LNCaP clone FGC (cell line): ENCODE data around the gene COMMD1.

Experiments
- DNase-seq: peaks from one replicate; pipeline ENCODE4 v3.0.0-alpha.2; 2011; ENCODE audit warnings: low read depth
- H3K4me3 ChIP-seq: 2 replicates; pipeline ENCODE4 v1.5.1; 2011; ENCODE audit warnings: mild to moderate bottlenecking, low read depth, low read length, control low read depth
- TF ChIP-seq, protein P1 (sequence below): IDR thresholded peaks from 2 replicates; pipeline ENCODE4 v1.5.1; 2012; ENCODE audit warnings: mild to moderate bottlenecking; ENCODE audit not compliant: control insufficient read depth, insufficient read depth; ENCODE audit errors: extremely low read depth

The COMMD1 gene

DNA sequence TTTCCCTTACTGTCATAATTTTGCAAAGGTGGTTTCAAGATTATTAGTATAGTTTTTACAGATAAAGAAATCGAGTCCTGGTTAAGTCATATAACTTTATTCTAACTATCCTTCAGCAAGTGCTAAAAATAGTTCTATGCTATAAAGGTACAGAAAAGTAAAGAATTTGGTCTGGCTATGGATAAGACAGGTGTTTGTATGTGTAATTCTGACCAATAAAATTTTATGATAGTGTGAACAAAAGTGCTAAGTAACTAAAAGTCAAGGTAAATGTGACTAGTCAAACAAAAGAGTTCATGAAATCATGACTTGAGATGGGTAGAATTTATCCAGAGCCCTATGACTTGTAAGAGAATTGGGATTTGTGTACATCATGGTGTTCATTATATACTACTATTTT, 140.7 kb downstream of the COMMD1 start:
- TF ChIP-seq, protein P1, sequence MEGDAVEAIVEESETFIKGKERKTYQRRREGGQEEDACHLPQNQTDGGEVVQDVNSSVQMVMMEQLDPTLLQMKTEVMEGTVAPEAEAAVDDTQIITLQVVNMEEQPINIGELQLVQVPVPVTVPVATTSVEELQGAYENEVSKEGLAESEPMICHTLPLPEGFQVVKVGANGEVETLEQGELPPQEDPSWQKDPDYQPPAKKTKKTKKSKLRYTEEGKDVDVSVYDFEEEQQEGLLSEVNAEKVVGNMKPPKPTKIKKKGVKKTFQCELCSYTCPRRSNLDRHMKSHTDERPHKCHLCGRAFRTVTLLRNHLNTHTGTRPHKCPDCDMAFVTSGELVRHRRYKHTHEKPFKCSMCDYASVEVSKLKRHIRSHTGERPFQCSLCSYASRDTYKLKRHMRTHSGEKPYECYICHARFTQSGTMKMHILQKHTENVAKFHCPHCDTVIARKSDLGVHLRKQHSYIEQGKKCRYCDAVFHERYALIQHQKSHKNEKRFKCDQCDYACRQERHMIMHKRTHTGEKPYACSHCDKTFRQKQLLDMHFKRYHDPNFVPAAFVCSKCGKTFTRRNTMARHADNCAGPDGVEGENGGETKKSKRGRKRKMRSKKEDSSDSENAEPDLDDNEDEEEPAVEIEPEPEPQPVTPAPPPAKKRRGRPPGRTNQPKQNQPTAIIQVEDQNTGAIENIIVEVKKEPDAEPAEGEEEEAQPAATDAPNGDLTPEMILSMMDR: no peak
- no peak overlapping the region for H3K4me3 ChIP-seq
- DNase-seq: no peak

DNA sequence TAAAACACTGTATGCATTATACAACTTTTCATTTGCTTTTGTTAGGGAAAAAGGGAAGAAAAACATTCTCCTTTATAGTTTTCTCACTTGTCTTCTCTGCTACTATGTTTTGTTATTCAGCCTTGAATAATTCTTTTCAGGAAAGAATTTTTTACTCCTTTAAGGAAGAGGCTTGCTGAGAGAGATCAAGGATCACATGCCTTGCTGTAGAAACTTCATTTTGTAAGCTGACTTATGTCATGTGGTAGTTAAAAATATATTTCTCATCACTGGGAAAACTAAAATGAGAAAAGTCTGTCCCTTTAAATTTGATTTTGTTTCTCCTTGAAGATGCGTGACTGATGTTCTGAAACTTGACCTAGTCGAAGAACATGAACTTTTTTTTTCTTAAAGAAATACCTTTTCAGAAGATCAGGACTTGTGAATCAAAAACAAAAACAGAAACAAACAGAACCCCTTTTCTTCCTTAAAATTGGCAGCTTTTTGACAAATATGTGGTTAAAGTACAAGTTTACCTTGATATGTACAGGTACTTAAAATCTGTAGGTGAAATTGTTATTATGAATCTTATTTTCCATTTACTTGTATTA, 145.1 kb downstream of the COMMD1 start:
- no peak for DNase-seq
- TF ChIP-seq, protein P1: no peak
- no peak overlapping the region for H3K4me3 ChIP-seq

DNA sequence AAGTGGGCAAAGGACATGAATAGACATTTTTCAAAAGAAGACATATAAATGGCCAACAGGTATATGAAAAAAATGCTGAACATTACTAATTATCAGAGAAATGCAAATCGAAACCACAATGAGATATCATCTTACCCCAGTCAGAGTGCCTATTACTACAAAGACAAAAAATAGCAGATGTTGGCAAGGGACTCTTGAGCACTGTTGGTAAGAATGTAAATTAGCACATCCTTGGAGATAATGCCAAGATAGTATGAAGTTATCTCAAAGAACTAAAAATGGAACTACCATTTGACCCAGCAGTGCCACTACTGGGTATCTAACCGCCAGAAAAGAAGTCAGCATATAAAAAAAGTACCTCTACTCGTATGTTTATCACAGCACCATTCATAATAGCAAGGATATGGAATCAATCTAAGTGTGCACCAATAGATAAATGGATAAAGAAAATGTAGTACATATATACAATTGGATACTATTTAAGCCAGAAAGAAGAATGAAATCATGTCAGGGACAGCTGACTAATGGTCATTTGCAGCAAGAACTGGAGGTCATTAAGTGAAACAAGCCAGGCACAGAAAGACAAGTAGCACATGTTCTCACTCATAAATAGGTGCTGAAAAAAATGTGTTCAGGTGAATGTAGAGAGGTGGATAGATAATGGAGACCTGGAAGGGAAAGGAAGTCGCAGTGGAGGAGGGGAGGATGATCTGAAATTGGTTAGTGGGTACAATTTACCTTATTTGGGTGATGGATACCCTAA, 148.7 kb downstream of the COMMD1 start:
- TF ChIP-seq, protein P1: no peak

DNA sequence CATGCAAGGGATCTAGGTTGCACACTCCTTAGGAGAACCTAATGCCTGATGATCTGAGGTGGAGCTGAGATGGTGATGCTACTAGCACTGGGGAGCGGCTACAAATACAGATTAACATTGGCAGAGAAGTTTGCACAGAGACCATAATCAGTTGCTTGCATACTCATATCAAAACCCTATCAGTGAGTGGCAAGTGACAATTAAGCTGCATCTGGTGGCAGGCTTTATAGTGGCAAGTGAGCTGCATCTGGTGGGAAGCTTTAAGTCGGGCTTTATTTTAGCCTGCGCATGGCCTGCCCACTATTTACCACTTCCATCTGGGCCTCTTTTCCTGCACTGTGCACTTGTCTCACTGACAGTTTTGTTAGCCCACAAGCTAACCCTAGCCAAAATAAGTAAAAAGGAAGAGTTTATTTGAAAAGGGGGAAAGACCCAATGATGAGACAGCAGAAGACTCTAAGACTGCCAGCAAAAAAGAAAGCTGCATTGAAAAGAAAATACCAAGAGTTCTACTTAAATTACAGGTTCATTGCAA, 149.5 kb downstream of the COMMD1 start:
- DNase-seq: no peak
- no peak overlapping the region for H3K4me3 ChIP-seq
- TF ChIP-seq, protein P1: no peak

More for the DNA sequence above, 148.7 kb downstream of the COMMD1 start:
- DNase-seq: no peak
- H3K4me3 ChIP-seq: no peak overlapping the region

DNA sequence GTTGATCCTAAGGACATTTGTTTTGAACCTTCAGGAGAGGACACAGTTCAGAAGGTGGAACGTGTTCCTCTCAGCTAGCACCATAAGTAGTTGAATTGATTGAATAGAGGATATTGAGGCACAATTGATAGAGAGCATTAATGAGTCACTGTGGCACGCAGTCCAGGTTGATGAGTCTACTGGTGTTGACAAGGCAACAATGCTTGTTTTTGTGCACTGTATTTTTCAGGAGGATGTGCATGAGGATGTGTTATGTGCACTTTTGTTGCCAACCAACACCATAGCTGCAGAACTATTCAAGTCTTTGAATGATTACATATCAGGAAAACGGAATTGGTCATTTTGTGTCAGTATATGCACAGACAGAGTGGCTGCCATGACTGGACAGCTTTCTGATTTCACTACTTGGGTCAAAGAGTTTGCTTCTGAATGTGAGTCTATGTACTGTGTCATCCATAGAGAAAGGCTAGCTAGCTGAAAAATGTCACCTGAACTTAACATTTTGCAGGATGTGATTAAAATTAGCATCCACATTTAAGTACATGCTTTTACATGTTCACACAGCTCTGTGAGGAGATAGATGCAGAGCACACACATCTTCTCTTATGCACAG, 150.4 kb downstream of the COMMD1 start:
- no peak for DNase-seq
- no peak overlapping the region for H3K4me3 ChIP-seq
- TF ChIP-seq, protein P1: no peak

DNA sequence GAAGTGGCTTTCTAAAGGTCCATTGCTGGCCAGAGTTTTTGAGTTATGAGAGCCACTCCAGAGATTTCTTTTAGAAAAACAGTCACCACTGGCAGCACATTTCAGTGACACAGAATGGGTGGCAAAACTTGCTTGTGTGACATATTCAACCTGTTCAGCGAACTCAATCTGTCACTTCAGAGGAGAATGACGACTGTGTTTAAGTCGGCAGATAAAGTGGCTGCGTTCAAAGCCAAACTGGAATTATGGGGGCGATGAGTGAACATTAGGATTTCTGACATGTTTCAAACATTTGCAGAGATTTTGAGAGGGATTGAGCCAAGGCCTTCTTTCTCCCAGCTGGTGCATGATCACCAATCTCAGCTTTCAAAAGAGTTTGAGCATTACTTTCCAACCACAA, 150.9 kb downstream of the COMMD1 start:
- TF ChIP-seq, protein P1: no peak
- H3K4me3 ChIP-seq: no peak overlapping the region
- DNase-seq: no peak
